ENCODE results near the gene NUTM2F.
"Not testable (repeated sequence)": the region's sequence is repeated elsewhere in the genome, so short reads cannot be mapped to it uniquely, and the experiment has no call there.

The NUTM2F gene

GRCh38 chr9:94348754-94349153 lies 20.3 kb upstream of the NUTM2F start:
- not testable (repeated sequence) for H3K27ac ChIP-seq (replicated peaks; ENCODE audit: low read length); H3K9me3 ChIP-seq (replicated peaks in 1 of 2; ENCODE audit: control insufficient read depth in 2 of 2, insufficient read depth in 1 of 2, low read depth in 1 of 2, low read length in 2 of 2); H2AFZ ChIP-seq (ENCODE audit: low read length); H3K79me1 ChIP-seq (ENCODE audit: low read depth, low read length); H2BK5ac ChIP-seq (ENCODE audit: low read length); H3K27me3 ChIP-seq (ENCODE audit: control insufficient read depth in 3 of 3, insufficient read depth in 3 of 3, low read depth in 1 of 3, low read length in 3 of 3); H3K14ac ChIP-seq (ENCODE audit: low read length); H3K9ac ChIP-seq (ENCODE audit: low read depth, low read length, poor library complexity); H3K36me3 ChIP-seq (replicated peaks in 1 of 2; ENCODE audit: control insufficient read depth in 2 of 2, insufficient read depth in 2 of 2, low read length in 2 of 2); H3K18ac ChIP-seq (ENCODE audit: low read length); H3K4me1 ChIP-seq (ENCODE audit: control insufficient read depth in 2 of 2, insufficient read depth in 1 of 2, low read depth in 1 of 2, low read length in 2 of 2); DNase-seq (ENCODE audit: low spot score); H3K4ac ChIP-seq (ENCODE audit: low read length); H2BK15ac ChIP-seq (ENCODE audit: low read length); H4K8ac ChIP-seq (ENCODE audit: low read depth, low read length); H2BK120ac ChIP-seq (ENCODE audit: low read depth, low read length); H2BK12ac ChIP-seq (ENCODE audit: low read length); H3K4me2 ChIP-seq (ENCODE audit: insufficient read depth, low read length, poor library complexity, severe bottlenecking); H2AK5ac ChIP-seq (ENCODE audit: low read depth, low read length); H4K91ac ChIP-seq (ENCODE audit: low read depth, low read length, poor library complexity); H3K4me3 ChIP-seq (ENCODE audit: low read length in 2 of 2); H3K23ac ChIP-seq (ENCODE audit: low read depth, low read length, poor library complexity)
- WGBS, 2 donors (ENCODE audit: extremely low coverage in 2 of 2, insufficient read length in 2 of 2, insufficient replicate concordance in 1 of 2): no CpG with 5 or more reads among the region's 3 CpGs

GRCh38 chr9:94347451-94347850 lies 19.0 kb upstream of the NUTM2F start:
- not testable (repeated sequence) for H2BK15ac ChIP-seq (ENCODE audit: low read length); H3K18ac ChIP-seq (ENCODE audit: low read length); H4K91ac ChIP-seq (ENCODE audit: low read depth, low read length, poor library complexity); H3K14ac ChIP-seq (ENCODE audit: low read length); H3K27me3 ChIP-seq (ENCODE audit: control insufficient read depth in 3 of 3, insufficient read depth in 3 of 3, low read depth in 1 of 3, low read length in 3 of 3); H2BK120ac ChIP-seq (ENCODE audit: low read depth, low read length); H3K36me3 ChIP-seq (replicated peaks in 1 of 2; ENCODE audit: control insufficient read depth in 2 of 2, insufficient read depth in 2 of 2, low read length in 2 of 2); DNase-seq (ENCODE audit: low spot score); H3K4ac ChIP-seq (ENCODE audit: low read length); H2AFZ ChIP-seq (ENCODE audit: low read length); H3K9me3 ChIP-seq (replicated peaks in 1 of 2; ENCODE audit: control insufficient read depth in 2 of 2, insufficient read depth in 1 of 2, low read depth in 1 of 2, low read length in 2 of 2); H2BK12ac ChIP-seq (ENCODE audit: low read length); H3K27ac ChIP-seq (replicated peaks; ENCODE audit: low read length); H3K4me1 ChIP-seq (ENCODE audit: control insufficient read depth in 2 of 2, insufficient read depth in 1 of 2, low read depth in 1 of 2, low read length in 2 of 2); H3K4me3 ChIP-seq (ENCODE audit: low read length in 2 of 2); H2AK5ac ChIP-seq (ENCODE audit: low read depth, low read length); H4K8ac ChIP-seq (ENCODE audit: low read depth, low read length); H3K23ac ChIP-seq (ENCODE audit: low read depth, low read length, poor library complexity); H3K4me2 ChIP-seq (ENCODE audit: insufficient read depth, low read length, poor library complexity, severe bottlenecking); H3K9ac ChIP-seq (ENCODE audit: low read depth, low read length, poor library complexity); H3K79me1 ChIP-seq (ENCODE audit: low read depth, low read length); H2BK5ac ChIP-seq (ENCODE audit: low read length)
- no CpG with 5 or more reads among the region's 16 CpGs for WGBS, 2 donors (ENCODE audit: extremely low coverage in 2 of 2, insufficient read length in 2 of 2, insufficient replicate concordance in 1 of 2)

- not testable (repeated sequence) for H4K91ac ChIP-seq (ENCODE audit: low read depth, low read length, poor library complexity); H3K27ac ChIP-seq (replicated peaks; ENCODE audit: low read length); H2BK5ac ChIP-seq (ENCODE audit: low read length); H3K4me2 ChIP-seq (ENCODE audit: insufficient read depth, low read length, poor library complexity, severe bottlenecking); H2AFZ ChIP-seq (ENCODE audit: low read length); H3K4ac ChIP-seq (ENCODE audit: low read length); H3K79me1 ChIP-seq (ENCODE audit: low read depth, low read length); H3K36me3 ChIP-seq (replicated peaks in 1 of 2; ENCODE audit: control insufficient read depth in 2 of 2, insufficient read depth in 2 of 2, low read length in 2 of 2); H3K9me3 ChIP-seq (replicated peaks in 1 of 2; ENCODE audit: control insufficient read depth in 2 of 2, insufficient read depth in 1 of 2, low read depth in 1 of 2, low read length in 2 of 2); H2BK120ac ChIP-seq (ENCODE audit: low read depth, low read length); H2BK15ac ChIP-seq (ENCODE audit: low read length); H3K4me3 ChIP-seq (ENCODE audit: low read length in 2 of 2); H3K9ac ChIP-seq (ENCODE audit: low read depth, low read length, poor library complexity); DNase-seq (ENCODE audit: low spot score); H2BK12ac ChIP-seq (ENCODE audit: low read length); H3K18ac ChIP-seq (ENCODE audit: low read length); H3K4me1 ChIP-seq (ENCODE audit: control insufficient read depth in 2 of 2, insufficient read depth in 1 of 2, low read depth in 1 of 2, low read length in 2 of 2); H3K23ac ChIP-seq (ENCODE audit: low read depth, low read length, poor library complexity); H3K27me3 ChIP-seq (ENCODE audit: control insufficient read depth in 3 of 3, insufficient read depth in 3 of 3, low read depth in 1 of 3, low read length in 3 of 3); H4K8ac ChIP-seq (ENCODE audit: low read depth, low read length); H3K14ac ChIP-seq (ENCODE audit: low read length); H2AK5ac ChIP-seq (ENCODE audit: low read depth, low read length)
- no CpG with 5 or more reads among the region's 2 CpGs for WGBS, 2 donors (ENCODE audit: extremely low coverage in 2 of 2, insufficient read length in 2 of 2, insufficient replicate concordance in 1 of 2)
Measured at GRCh38 chr9:94341703-94342102, 13.3 kb upstream of the NUTM2F start.

- not testable (repeated sequence) for DNase-seq (ENCODE audit: low spot score); H3K23ac ChIP-seq (ENCODE audit: low read depth, low read length, poor library complexity); H2AFZ ChIP-seq (ENCODE audit: low read length); H2BK12ac ChIP-seq (ENCODE audit: low read length); H3K4me1 ChIP-seq (ENCODE audit: control insufficient read depth in 2 of 2, insufficient read depth in 1 of 2, low read depth in 1 of 2, low read length in 2 of 2); H3K4me3 ChIP-seq (ENCODE audit: low read length in 2 of 2); H4K91ac ChIP-seq (ENCODE audit: low read depth, low read length, poor library complexity); H3K79me1 ChIP-seq (ENCODE audit: low read depth, low read length); H3K27ac ChIP-seq (replicated peaks; ENCODE audit: low read length); H4K8ac ChIP-seq (ENCODE audit: low read depth, low read length); H3K9ac ChIP-seq (ENCODE audit: low read depth, low read length, poor library complexity); H3K18ac ChIP-seq (ENCODE audit: low read length); H3K4me2 ChIP-seq (ENCODE audit: insufficient read depth, low read length, poor library complexity, severe bottlenecking); H3K36me3 ChIP-seq (replicated peaks in 1 of 2; ENCODE audit: control insufficient read depth in 2 of 2, insufficient read depth in 2 of 2, low read length in 2 of 2); H2AK5ac ChIP-seq (ENCODE audit: low read depth, low read length); H2BK120ac ChIP-seq (ENCODE audit: low read depth, low read length); H3K27me3 ChIP-seq (ENCODE audit: control insufficient read depth in 3 of 3, insufficient read depth in 3 of 3, low read depth in 1 of 3, low read length in 3 of 3); H3K4ac ChIP-seq (ENCODE audit: low read length); H3K14ac ChIP-seq (ENCODE audit: low read length); H3K9me3 ChIP-seq (replicated peaks in 1 of 2; ENCODE audit: control insufficient read depth in 2 of 2, insufficient read depth in 1 of 2, low read depth in 1 of 2, low read length in 2 of 2); H2BK5ac ChIP-seq (ENCODE audit: low read length); H2BK15ac ChIP-seq (ENCODE audit: low read length)
- no CpG with 5 or more reads among the region's 6 CpGs for WGBS, 2 donors (ENCODE audit: extremely low coverage in 2 of 2, insufficient read length in 2 of 2, insufficient replicate concordance in 1 of 2)
Measured at GRCh38 chr9:94340750-94341149, 12.3 kb upstream of the NUTM2F start.

Data from neuronal stem cell (in vitro differentiated cells).